PC-3 (cell line): Measurements from ENCODE around the gene GDA. TPM values are rescaled to one million over a fixed set of nuclear protein-coding genes. Genes with fewer than 3 reads are reported as not detected.

Experiments
- ATAC-seq: fragments of 200-7000 bp; cut with Tn5 transposase; 2 replicates; pipeline ENCODE4 v1.9.1; 2020; ENCODE audit warnings: mild to moderate bottlenecking, moderate library complexity
- BruUV-seq: library from RNA; stranded (reverse); fragments of 400-500 nt; replicated peaks from 2 replicates; lab custom pipeline; 2021; lab: Mats Ljungman, UMichigan
- CTCF ChIA-PET: fragments of 300-600 bp; sonication (Branson Sonifier 250); formaldehyde crosslinking; loops from one replicate; lab custom pipeline; 2022; ENCODE audit warnings: antibody characterized with exemption; lab: Charles Lee
- POLR2A ChIA-PET: fragments of 300-600 bp; sonication (Branson Sonifier 250); formaldehyde crosslinking; loops from one replicate; lab custom pipeline; 2022; ENCODE audit warnings: antibody characterized with exemption; ENCODE audit not compliant: unreplicated experiment; lab: Charles Lee
- DNase-seq: peaks from one replicate; pipeline ENCODE4 v3.0.0-alpha.2; 2015
- H2AFZ ChIP-seq: fragments of 300-600 bp; sonication (generic); 2 replicates; pipeline ENCODE4 v1.6.0; 2016; ENCODE audit warnings: antibody characterized with exemption, low read length
- H3F3A ChIP-seq: fragments of 300-600 bp; sonication (generic); one replicate; pipeline ENCODE4 v1.6.0; 2017; ENCODE audit warnings: antibody characterized with exemption, low read length, control low read depth, mild to moderate bottlenecking; ENCODE audit not compliant: unreplicated experiment
- H3K27ac ChIP-seq: fragments of 300-600 bp; sonication (generic); 2 replicates; pipeline ENCODE4 v1.5.1; 2016; ENCODE audit warnings: mild to moderate bottlenecking, low read length
- H3K27me3 ChIP-seq: fragments of 300-600 bp; sonication (generic); 2 replicates; pipeline ENCODE4 v1.6.1; 2016; ENCODE audit warnings: low read length, mixed read lengths
- H3K36me3 ChIP-seq: fragments of 300-600 bp; sonication (generic); 2 replicates; pipeline ENCODE4 v1.6.1; 2016; ENCODE audit warnings: low read depth, mixed run types, low read length, mixed read lengths
- H3K4me1 ChIP-seq: fragments of 300-600 bp; sonication (generic); 2 replicates; pipeline ENCODE4 v1.5.1; 2016; ENCODE audit warnings: low read length; ENCODE audit not compliant: insufficient read depth
- H3K4me2 ChIP-seq: fragments of 300-600 bp; sonication (generic); 2 replicates; pipeline ENCODE4 v1.6.0; 2016; ENCODE audit warnings: low read length
- H3K4me3 ChIP-seq: fragments of 300-600 bp; sonication (generic); 2 replicates; pipeline ENCODE4 v1.5.1; 2016; ENCODE audit warnings: mild to moderate bottlenecking, low read length, mixed read lengths
- H3K79me2 ChIP-seq: fragments of 300-600 bp; sonication (generic); 2 replicates; pipeline ENCODE4 v1.6.1; 2017; ENCODE audit warnings: low read length, mixed read lengths
- H3K9ac ChIP-seq: fragments of 300-600 bp; sonication (generic); 2 replicates; pipeline ENCODE4 v1.6.0; 2016; ENCODE audit warnings: mild to moderate bottlenecking, low read length
- H3K9me2 ChIP-seq: fragments of 300-600 bp; sonication (generic); replicated peaks from 2 replicates; pipeline ENCODE4 v1.6.1; 2016; ENCODE audit warnings: mixed run types, low read length, mixed read lengths
- H3K9me3 ChIP-seq: fragments of 300-600 bp; sonication (generic); 2 replicates; pipeline ENCODE4 v1.6.1; 2016; ENCODE audit warnings: low read length, mixed read lengths
- H4K20me1 ChIP-seq: fragments of 300-600 bp; sonication (generic); 2 replicates; pipeline ENCODE4 v1.6.1; 2016; ENCODE audit warnings: low read length, mixed read lengths
- EZH2 ChIP-seq: fragments of 300-600 bp; sonication (generic); IDR thresholded peaks from one replicate; pipeline ENCODE4 v1.6.1; 2017; ENCODE audit warnings: antibody characterized with exemption, mild to moderate bottlenecking, low read length; ENCODE audit not compliant: unreplicated experiment
- EZH2phosphoT487 ChIP-seq: fragments of 300-600 bp; sonication (generic); IDR thresholded peaks from 2 replicates; pipeline ENCODE4 v1.6.1; 2018; ENCODE audit warnings: mild to moderate bottlenecking, antibody characterized with exemption, low read length, borderline replicate concordance
- intact Hi-C: fragments of 100-400 bp; cut with micrococcal nuclease; formaldehyde crosslinking; loops from 2 replicates; pipeline ENCODE4 v1.9.0; 2023
- total RNA-seq: library from RNA; depleted of rRNA; stranded (reverse); fragments of >200 nt; gene quantifications from 2 replicates; pipeline ENCODE4 v1.2.3, GENCODE V29; 2014
- TF ChIP-seq, protein P1 (sequence below): fragments of 300-600 bp; sonication (generic); conservative IDR thresholded peaks from 2 replicates; pipeline ENCODE4 v1.5.1; 2017; ENCODE audit warnings: antibody characterized with exemption, low read depth, mild to moderate bottlenecking, low read length

The GDA gene
- total RNA-seq, 1 experiment from 2014 or later: not detected

DNA sequence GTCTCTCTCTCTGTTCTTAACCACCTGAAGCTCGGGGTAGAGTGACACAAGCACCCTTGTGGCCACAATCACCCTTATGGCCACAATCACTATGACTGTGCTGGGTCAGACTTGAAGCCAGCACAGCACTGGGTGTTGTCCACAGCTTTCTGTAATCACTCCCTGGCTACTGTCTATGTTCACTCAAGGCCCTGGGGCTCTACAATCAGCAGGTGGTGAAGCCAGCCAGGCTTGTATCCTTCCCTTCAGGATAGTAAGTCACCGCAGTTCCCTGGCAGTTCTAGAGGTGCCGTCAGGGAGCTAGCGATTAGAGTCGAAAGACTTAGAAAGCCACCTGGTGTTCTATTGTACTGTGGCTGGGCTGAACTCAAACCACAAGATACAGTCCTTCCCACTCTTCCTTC is 44.2 kb downstream of the GDA start:
- ATAC-seq: no peak
- CTCF ChIA-PET: no interaction called here

DNA sequence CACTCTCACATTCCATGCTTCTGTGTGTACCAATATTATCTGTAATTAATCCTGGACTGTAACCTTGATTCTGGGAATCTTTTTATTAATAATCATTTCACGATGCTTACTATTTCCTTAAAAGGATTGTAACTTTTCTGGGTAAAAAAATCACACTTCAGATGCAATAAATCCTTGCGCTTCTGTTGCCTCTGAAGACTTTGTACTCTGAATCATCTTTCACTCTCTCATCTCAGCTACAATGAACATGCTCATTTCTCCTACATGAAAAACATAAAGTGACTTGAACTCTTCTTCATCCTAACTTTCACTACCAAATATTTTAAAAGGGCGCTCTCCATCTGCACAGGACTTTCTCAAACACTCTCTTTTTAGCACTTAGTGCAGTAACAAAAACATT is 50.0 kb downstream of the GDA start:
- no peak for TF ChIP-seq EZH2
- TF ChIP-seq, protein P1, sequence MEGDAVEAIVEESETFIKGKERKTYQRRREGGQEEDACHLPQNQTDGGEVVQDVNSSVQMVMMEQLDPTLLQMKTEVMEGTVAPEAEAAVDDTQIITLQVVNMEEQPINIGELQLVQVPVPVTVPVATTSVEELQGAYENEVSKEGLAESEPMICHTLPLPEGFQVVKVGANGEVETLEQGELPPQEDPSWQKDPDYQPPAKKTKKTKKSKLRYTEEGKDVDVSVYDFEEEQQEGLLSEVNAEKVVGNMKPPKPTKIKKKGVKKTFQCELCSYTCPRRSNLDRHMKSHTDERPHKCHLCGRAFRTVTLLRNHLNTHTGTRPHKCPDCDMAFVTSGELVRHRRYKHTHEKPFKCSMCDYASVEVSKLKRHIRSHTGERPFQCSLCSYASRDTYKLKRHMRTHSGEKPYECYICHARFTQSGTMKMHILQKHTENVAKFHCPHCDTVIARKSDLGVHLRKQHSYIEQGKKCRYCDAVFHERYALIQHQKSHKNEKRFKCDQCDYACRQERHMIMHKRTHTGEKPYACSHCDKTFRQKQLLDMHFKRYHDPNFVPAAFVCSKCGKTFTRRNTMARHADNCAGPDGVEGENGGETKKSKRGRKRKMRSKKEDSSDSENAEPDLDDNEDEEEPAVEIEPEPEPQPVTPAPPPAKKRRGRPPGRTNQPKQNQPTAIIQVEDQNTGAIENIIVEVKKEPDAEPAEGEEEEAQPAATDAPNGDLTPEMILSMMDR: no peak
- no peak for TF ChIP-seq EZH2phosphoT487
- no peak for ATAC-seq
- Histone ChIP-seq H3K27me3 (peaks cover 12% of the 10 kb centered on the region; the same call in 1 of the 2 replicates), H3K27ac (no peak overlapping the region), H3K9me2 (no peaks in the 10 kb centered on the region), H2AFZ (no peak overlapping the region), H4K20me1 (no peaks in the 10 kb centered on the region), H3K4me1 (no peaks in the 10 kb centered on the region), H3K9ac (no peak overlapping the region), H3F3A (no peaks in the 10 kb centered on the region), H3K36me3 (no peaks in the 10 kb centered on the region), H3K4me2 (no peak overlapping the region), H3K4me3 (no peak overlapping the region), H3K79me2 (no peaks in the 10 kb centered on the region), H3K9me3 (no peaks in the 10 kb centered on the region)
- no TSS peak for BruUV-seq
- no peak for DNase-seq
- intact Hi-C loops: no loop called here
- CTCF ChIA-PET: no interaction called here
- POLR2A ChIA-PET: no interaction called here

More for the DNA sequence above, 44.2 kb downstream of the GDA start:
- H3K36me3 ChIP-seq: no peaks in the 10 kb centered on the region
- no TSS peak for BruUV-seq
- H3K9me3 ChIP-seq: no peaks in the 10 kb centered on the region
- no peak overlapping the region for H2AFZ ChIP-seq
- H3K4me3 ChIP-seq: no peak overlapping the region
- no peak overlapping the region for H3K9ac ChIP-seq
- no peak overlapping the region for H3K4me2 ChIP-seq
- no peak for DNase-seq
- no peaks in the 10 kb centered on the region for H3F3A ChIP-seq
- H3K9me2 ChIP-seq: no peaks in the 10 kb centered on the region
- H3K4me1 ChIP-seq: no peaks in the 10 kb centered on the region
- intact Hi-C loops: no loop called here
- H3K27me3 ChIP-seq: no peaks in the 10 kb centered on the region
- POLR2A ChIA-PET: no interaction called here
- TF ChIP-seq, protein P1: no peak
- TF ChIP-seq EZH2 (no peak), EZH2phosphoT487 (no peak)
- H3K27ac ChIP-seq: no peak overlapping the region
- no peaks in the 10 kb centered on the region for H4K20me1 ChIP-seq
- no peaks in the 10 kb centered on the region for H3K79me2 ChIP-seq

DNA sequence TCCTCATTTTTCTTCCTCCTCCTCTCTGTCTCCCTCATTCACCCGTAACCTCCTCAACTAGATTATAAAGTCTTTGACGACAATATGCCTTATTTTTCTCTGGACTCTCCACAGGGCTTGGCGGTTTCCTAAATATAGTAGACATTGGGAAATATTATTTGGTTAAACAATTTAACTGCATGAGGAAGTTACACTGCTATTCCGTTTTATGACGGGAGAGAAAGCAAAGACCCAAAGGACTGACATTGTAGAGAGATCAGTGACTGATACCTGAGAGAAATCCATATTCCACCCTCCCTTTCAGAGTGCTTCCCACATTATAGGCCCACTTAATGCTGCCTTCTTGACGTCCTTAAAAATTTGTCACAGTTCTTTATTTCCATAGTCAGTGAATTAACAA is 51.2 kb downstream of the GDA start:
- no peak overlapping the region for H2AFZ ChIP-seq
- no peaks in the 10 kb centered on the region for H3F3A ChIP-seq
- intact Hi-C loops: loop anchor here (5.0 kb wide), 1 partner anchor 622 kb away; no protein-coding TSS in a partner anchor
- no peaks in the 10 kb centered on the region for H3K79me2 ChIP-seq
- ATAC-seq (no peak), DNase-seq (no peak)
- TF ChIP-seq, protein P1: no peak
- no peaks in the 10 kb centered on the region for H3K9me3 ChIP-seq
- CTCF ChIA-PET: no interaction called here
- no peak overlapping the region for H3K4me2 ChIP-seq
- no peak overlapping the region for H3K4me3 ChIP-seq
- no peaks in the 10 kb centered on the region for H3K4me1 ChIP-seq
- peaks cover 12% of the 10 kb centered on the region; the same call in 1 of the 2 replicates for H3K27me3 ChIP-seq
- POLR2A ChIA-PET: no interaction called here
- BruUV-seq: no TSS peak
- H3K36me3 ChIP-seq: no peaks in the 10 kb centered on the region
- H3K9me2 ChIP-seq: no peaks in the 10 kb centered on the region
- no peaks in the 10 kb centered on the region for H4K20me1 ChIP-seq
- no peak overlapping the region for H3K9ac ChIP-seq
- no peak overlapping the region for H3K27ac ChIP-seq
